Right kidney (tissue), 9 donors: Measurements from ENCODE around the gene DROSHA.
"Not testable (repeated sequence)": the region's sequence is repeated elsewhere in the genome, so short reads cannot be mapped to it uniquely, and the experiment has no call there.

ENCODE experiments used
- DNase-seq: peaks from one replicate; pipeline ENCODE4 v3.0.0-alpha.2; 2016
- long read RNA-seq, 8 donors: transcript quantifications; one replicate each; lab custom pipeline, GENCODE V29; 2026

The DROSHA gene
- long read RNA-seq, donor 1, full-length matches to known transcripts = 8 of 14 reads
- long read RNA-seq, donor 1, partial matches to known transcripts = 6 of 14 reads
- long read RNA-seq, donor 1, other reads (novel, unspliced or antisense) = 0 of 14 reads
- long read RNA-seq, donor 2, full-length matches to known transcripts = 1 of 1 reads
- long read RNA-seq, donor 2, partial matches to known transcripts = 0 of 1 reads
- long read RNA-seq, donor 2, other reads (novel, unspliced or antisense) = 0 of 1 reads
- long read RNA-seq, donor 3, partial matches to known transcripts = 0 of 2 reads
- long read RNA-seq, donor 3, other reads (novel, unspliced or antisense) = 0 of 2 reads
- long read RNA-seq, donor 4, transcript DROSHA-221 (3 exons, 567 nt) = major isoform, 9 of 21 reads
- long read RNA-seq, donor 4, partial matches to known transcripts = 11 of 21 reads
- long read RNA-seq, donor 4, other reads (novel, unspliced or antisense) = 0 of 21 reads
- long read RNA-seq, donor 5, transcript DROSHA-221 (3 exons, 567 nt) = major isoform, 5 of 16 reads
- long read RNA-seq, donor 5, partial matches to known transcripts = 10 of 16 reads
- long read RNA-seq, donor 5, other reads (novel, unspliced or antisense) = 0 of 16 reads
- long read RNA-seq, donor 6, transcript DROSHA-221 (3 exons, 567 nt) = major isoform, 6 of 31 reads
- long read RNA-seq, donor 6, partial matches to known transcripts = 24 of 31 reads
- long read RNA-seq, donor 6, other reads (novel, unspliced or antisense) = 0 of 31 reads
- long read RNA-seq, donor 7, transcript DROSHA-221 (3 exons, 567 nt) = major isoform, 8 of 36 reads
- long read RNA-seq, donor 7, partial matches to known transcripts = 28 of 36 reads
- long read RNA-seq, donor 7, other reads (novel, unspliced or antisense) = 0 of 36 reads
- long read RNA-seq, donor 8, full-length matches to known transcripts = 6 of 6 reads
- long read RNA-seq, donor 8, partial matches to known transcripts = 0 of 6 reads
- long read RNA-seq, donor 8, other reads (novel, unspliced or antisense) = 0 of 6 reads

GRCh38 chr5:31531888-31532547 is at the start of gene DROSHA, which contains the start of gene C5orf22:
TSS of gene DROSHA (minus strand) at chr5:31532093. CDS start at chr5:31529059, 3,034 bp downstream.
TSS of gene C5orf22 (plus strand) at chr5:31532301. CDS start at chr5:31532393, 92 bp downstream.
- DNase-seq = peak; percentile 85

DNA sequence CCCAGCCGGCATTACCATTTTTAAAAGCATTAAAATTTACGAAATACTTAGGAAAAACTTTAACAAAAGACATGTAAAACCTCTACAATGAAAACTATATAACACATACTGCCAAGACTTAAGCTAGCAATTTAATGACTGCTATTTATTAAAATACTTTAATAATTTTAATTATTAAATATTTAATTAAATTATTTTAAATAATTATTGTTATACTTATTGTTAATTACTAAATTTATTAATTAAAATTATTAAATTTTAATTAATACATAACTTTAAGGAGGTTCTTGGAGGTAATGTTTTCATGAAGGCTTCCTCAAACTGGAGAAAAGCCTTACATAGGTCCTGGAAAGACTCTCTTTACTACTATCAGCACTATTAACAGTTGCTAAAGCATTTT is 47.7 kb upstream of the DROSHA start:
- DNase-seq = no peak

DNA sequence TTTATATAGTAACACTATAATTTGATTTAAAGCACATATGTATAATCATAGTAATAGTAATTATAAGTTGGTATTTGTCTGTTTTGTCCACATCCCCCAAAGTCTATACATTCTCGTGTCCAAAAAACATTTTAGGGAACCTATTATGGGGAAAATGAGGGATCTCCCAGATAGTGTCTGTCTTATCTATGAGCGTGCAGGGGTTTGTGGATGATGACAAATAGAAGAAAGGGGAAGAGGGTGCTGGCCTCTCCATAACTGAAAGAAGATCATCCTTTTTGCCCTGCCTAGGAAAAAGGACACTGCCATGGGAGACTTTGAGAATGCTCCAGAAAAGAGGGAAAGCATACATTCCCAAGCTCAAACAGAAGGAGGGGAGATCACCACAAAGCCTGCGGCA is 45.5 kb upstream of the DROSHA start:
- DNase-seq = no peak

- DNase-seq = no peak
Measured at GRCh38 chr5:31574772-31575171, 42.9 kb upstream of the DROSHA start.

DNA sequence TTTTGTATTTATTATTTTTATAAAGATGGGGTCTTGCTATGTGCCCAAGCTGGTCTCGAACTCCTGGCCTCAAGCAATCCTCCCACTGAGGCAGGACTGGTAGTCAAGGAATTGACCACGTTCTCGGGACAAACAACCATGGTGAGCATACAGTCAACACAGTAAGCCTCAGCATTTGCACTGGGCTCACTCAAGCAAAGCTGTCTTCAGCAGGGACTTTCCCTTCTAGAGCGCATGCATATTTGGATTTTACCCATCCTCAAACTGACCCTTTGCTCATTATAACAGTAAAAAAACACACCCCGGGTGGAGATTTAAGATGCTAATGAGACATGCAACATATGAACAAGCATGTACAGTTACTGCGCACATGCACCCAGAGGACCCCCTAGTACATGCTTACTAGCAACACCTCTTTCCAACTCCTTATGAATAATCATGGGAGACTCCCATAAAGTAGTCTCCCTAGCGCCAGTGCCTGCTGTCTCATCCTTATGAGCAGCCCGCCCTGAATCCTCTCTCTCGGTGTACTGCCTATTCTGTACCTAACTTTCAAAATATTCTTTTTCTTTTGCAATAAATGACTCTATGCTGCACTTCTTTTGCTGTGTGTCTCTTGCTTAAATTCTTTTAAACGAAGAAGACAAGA is 41.7 kb upstream of the DROSHA start:
- no peak for DNase-seq

DNA sequence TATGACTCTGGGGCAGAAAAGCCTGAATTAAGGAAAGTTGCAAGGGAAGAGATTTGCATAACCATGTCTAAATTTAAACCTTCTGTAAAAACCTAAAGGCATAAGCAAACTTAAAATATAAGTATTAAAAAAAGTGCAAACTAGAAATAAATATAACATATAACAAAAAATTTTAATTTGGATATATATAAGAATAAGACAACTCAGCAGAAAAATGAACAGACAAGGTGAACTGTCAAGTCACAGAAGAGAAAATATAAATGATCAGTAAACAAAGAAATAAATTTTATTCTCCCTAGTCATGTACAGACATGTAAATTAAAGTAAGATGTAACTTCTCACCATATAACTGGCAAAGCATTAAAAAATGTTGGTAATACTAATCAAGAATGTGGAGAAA is 37.2 kb upstream of the DROSHA start:
- DNase-seq = no peak

DNA sequence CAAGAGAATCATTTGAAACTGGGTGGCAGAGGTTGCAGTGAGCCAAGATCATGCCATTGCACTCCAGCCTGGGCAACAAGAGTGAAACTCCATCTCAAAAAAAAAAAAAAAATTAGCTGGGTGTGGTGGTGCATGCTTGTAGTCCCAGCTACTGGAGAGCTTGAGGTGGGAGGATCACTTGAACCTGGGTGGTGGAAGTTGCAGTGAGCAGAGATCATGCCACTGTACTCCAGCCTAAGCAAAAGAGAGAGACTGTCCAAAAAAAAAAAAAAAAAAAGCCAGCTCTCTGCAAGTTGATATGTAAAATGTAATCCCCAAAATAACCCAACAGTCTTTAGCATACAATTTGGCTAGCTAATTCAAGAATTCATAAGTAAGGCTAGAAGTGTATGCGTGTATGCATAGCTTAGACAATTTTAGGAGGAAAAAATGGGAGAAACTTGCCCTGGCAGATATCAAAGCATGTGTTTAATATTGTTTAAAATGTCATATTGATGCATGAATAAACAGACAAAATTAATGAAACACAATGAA is 36.5 kb upstream of the DROSHA start:
- no peak for DNase-seq

GRCh38 chr5:31566362-31566761 is 34.5 kb upstream of the DROSHA start:
- DNase-seq = not testable (repeated sequence)

GRCh38 chr5:31563216-31563615 is 31.3 kb upstream of the DROSHA start:
- no peak for DNase-seq

- no peak for DNase-seq
Measured at GRCh38 chr5:31561946-31562345, 30.1 kb upstream of the DROSHA start.

GRCh38 chr5:31559942-31560341 is 28.0 kb upstream of the DROSHA start:
- no peak for DNase-seq

GRCh38 chr5:31556461-31556860 is 24.6 kb upstream of the DROSHA start:
- no peak for DNase-seq

DNA sequence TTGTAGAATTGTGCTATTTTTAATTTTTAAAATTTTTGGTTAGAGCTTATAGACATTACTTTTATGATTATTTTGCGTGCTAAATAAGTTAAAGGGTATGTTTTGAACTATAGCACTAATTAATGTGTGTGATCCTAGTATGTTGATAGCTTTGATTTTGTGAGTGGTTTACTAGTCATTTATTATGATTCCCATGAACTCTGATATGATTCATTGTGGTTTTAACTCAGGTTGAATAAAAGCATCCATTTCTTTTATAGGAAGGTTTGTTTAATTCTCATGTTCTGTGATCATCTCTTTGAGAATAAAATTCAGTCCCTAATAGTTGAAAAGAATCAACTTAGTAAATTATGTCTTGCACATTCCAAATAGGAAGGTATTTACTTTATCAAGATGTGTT is 22.7 kb upstream of the DROSHA start:
- DNase-seq = no peak

DNA sequence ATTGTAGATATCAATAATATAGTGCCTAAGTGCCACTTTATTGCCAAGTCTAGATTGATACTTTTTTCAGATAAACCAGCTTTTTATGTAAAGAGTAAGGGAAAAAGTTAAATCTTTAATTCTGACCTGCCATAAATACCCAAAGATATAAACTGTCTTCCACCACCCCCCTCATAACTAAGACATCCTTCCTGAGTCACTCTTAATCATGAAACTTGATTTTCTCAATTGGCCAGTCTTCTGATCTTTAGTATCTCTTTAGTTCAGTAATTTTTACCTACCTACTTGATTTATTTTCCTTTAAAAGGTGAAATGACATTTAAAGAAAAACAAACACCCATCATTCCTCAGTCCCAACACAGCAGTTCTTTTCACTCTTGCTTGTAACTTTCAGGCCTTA is 22.0 kb upstream of the DROSHA start:
- no peak for DNase-seq

DNA sequence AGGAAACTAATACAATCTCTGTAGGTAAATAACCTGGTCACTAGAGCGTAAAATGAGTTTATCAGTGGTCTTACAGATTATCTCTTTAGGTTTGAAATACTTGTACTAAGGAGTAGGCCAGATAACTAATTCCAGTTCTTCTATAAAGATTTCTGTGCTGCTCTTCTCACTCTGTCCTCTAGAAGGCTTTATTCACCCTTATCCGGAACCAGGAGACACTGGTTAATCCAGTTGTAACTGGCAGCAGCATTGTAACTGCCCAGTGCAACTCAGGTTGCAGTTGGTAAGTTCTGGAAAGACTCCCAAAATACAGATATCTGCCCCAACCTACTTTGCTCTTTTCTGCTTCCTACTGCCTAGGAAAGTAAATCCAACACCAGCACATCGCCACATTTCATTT is 20.0 kb upstream of the DROSHA start:
- DNase-seq = no peak

- DNase-seq = not testable (repeated sequence)
Measured at GRCh38 chr5:31549114-31549513, 17.2 kb upstream of the DROSHA start.

DNA sequence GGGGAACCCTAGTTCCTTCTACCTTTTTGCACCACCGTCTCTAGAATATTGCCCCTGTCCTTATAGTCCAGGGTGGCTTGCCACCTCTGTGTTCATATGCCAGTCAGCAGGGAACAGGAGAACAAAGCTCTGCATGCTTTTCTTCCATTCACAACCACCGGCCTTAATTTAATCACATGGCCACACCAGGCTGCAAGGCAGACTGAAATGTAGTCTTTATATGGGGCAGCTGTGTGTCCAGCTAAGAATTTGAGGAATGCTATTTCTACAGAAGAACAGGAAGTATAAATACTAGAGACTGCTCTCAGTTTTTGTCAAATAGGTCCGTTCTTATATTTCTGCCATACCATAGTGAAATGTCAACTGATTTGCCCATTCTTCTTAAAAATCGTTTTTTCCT is 6.0 kb upstream of the DROSHA start:
- DNase-seq = no peak

- no peak for DNase-seq
Measured at GRCh38 chr5:31537349-31537748, 5.5 kb upstream of the DROSHA start.

DNA sequence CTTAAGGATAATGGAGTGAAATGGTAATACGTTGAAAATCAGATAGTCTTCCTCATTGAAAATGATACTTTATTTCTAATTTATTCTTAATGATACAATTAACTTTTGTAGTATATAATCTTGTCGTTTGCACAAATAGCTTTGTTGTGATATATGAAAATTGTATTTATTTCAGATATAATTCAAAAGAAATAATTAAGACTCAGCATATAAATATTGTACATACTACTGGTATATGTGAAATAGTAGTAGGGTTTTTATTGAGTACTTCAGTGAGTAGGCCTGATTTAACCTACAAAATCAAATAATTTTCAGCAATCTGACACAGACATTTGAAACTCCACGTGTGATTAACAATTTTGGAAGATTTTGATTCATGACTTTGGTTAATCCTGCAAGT is 5.0 kb upstream of the DROSHA start:
- no peak for DNase-seq

GRCh38 chr5:31534527-31535046 is 2.7 kb upstream of the DROSHA start:
- no peak for DNase-seq

DNA sequence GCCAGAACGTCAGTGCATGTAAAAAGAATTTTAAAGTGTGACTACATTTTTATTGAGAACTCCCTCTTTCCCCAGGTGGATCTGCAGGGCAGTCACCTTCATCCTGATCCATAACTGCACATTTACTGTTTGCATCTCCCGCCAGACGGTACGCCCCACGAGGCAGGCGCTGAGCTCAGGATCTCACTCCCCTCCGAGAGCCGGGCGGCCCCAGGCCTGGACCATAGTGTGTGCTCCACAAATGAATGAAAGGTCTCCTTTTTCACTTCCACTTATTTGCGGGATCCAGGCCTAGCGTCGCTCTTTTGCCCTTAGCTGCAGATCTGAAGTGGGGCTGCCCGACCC is 378 bp downstream of the DROSHA start:
- DNase-seq = no peak
